A204.1 (cell line): ENCODE results near the gene C2orf78.

Experiments used
- FAIRE-seq: peaks from 2 replicates; lab custom pipeline; 2012; peaks lifted over from hg19 to GRCh38; lab: Jason Lieb, UNC

The C2orf78 gene

GRCh38 chr2:73839653-73840411 is 55.8 kb downstream of the C2orf78 start:
- no peak for FAIRE-seq

GRCh38 chr2:73841912-73842738 is 58.1 kb downstream of the C2orf78 start:
- FAIRE-seq, result no peak

GRCh38 chr2:73842739-73843019 is 58.7 kb downstream of the C2orf78 start:
- FAIRE-seq, result no peak

GRCh38 chr2:73844087-73844486 is 60.1 kb downstream of the C2orf78 start:
- FAIRE-seq, result no peak

- FAIRE-seq, result no peak
Measured at GRCh38 chr2:73850009-73850408, 66.0 kb downstream of the C2orf78 start.

GRCh38 chr2:73851274-73851673 is 67.3 kb downstream of the C2orf78 start:
- FAIRE-seq, result no peak

GRCh38 chr2:73852020-73852419 is 68.0 kb downstream of the C2orf78 start:
- FAIRE-seq, result no peak

GRCh38 chr2:73855526-73855925 is 71.5 kb downstream of the C2orf78 start:
- no peak for FAIRE-seq

- FAIRE-seq, result no peak
Measured at GRCh38 chr2:73856214-73856613, 72.2 kb downstream of the C2orf78 start.

GRCh38 chr2:73859721-73860586 is 76.0 kb downstream of the C2orf78 start:
- FAIRE-seq, result peak; percentile 81

GRCh38 chr2:73862987-73863386 is 79.0 kb downstream of the C2orf78 start:
- FAIRE-seq, result no peak
